Measurements from ENCODE around the gene NAA20.

Gene NAA20

GRCh38 chr20:20005342-20005741 lies 11.8 kb upstream of the NAA20 start:
- no peak for FAIRE-seq
- TF ChIP-seq, protein P1, sequence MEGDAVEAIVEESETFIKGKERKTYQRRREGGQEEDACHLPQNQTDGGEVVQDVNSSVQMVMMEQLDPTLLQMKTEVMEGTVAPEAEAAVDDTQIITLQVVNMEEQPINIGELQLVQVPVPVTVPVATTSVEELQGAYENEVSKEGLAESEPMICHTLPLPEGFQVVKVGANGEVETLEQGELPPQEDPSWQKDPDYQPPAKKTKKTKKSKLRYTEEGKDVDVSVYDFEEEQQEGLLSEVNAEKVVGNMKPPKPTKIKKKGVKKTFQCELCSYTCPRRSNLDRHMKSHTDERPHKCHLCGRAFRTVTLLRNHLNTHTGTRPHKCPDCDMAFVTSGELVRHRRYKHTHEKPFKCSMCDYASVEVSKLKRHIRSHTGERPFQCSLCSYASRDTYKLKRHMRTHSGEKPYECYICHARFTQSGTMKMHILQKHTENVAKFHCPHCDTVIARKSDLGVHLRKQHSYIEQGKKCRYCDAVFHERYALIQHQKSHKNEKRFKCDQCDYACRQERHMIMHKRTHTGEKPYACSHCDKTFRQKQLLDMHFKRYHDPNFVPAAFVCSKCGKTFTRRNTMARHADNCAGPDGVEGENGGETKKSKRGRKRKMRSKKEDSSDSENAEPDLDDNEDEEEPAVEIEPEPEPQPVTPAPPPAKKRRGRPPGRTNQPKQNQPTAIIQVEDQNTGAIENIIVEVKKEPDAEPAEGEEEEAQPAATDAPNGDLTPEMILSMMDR (IDR thresholded peaks at IDR 0.05; ENCODE audit: insufficient read depth, missing control alignments): no peak
- DNase-seq (ENCODE audit: insufficient read length, low spot score): no peak

DNA sequence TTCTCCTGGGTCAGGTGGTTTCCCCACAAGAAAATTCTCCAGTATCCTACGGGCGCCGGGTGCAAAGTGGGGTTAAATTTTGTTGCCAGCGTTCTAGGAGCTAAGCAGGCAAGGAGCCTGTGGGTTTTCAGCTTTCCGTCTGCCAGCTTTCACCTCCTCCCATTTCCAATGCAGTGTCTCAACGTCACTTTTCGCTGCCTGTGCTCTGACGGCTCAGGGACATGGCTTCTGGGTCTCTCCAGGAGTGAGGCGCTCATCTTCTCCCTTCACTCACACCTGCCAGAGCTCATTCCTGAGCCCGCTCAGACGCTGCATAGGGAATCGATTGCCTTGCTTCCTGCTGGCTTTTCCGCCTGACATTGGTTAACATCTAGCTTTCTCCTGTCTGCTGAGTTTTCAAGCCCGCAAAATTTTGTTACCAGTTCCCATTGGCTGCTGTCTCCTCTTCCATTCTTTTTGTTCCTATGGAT lies 7.3 kb upstream of the NAA20 start:
- TF ChIP-seq, protein P1 (IDR thresholded peaks at IDR 0.05; ENCODE audit: insufficient read depth, missing control alignments): no peak
- no peak for FAIRE-seq
- DNase-seq (ENCODE audit: insufficient read length, low spot score): no peak

DNA sequence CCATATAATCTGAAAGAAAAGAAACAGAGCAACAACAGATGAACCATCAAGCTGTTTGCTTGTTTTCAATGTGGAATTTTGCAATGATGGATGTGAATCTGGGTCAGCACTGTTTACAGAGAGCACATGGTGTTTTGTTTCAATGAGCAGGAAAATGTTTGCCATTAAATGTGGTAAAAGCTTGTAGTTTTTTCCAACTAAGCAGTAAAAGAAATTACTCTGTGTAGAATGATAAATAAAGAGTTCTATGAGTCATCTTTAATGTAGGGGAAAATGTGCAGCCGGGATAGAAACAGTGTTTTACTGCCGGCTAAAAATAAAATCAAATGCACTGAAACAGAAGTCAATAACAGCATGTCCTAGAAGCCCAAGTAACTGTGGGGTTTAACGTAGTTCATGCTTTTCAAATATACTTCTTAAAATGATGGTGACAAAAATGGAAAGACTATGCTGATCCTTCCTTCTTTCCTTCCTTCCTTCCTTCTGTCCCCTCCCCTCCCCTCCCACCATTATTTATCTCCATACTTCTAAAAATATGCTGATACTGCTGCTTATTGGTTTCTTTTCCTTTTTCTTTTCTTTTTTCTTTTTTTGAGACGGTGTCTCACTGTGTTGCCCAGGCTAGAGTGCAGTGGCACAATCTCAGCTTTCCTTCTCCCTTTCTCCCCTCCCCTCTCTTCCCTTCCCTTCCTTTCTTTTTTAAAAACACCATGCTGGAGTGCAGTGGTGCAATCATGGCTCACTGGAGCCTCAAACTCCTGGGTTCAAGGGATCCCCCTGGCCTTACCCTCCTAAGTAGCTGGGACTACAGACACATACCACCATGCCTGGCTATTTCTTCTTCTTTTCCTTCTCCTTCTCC lies 6.3 kb upstream of the NAA20 start:
- TF ChIP-seq, protein P1 (IDR thresholded peaks at IDR 0.05; ENCODE audit: insufficient read depth, missing control alignments): no peak
- DNase-seq (ENCODE audit: insufficient read length, low spot score): no peak
- FAIRE-seq: no peak

DNA sequence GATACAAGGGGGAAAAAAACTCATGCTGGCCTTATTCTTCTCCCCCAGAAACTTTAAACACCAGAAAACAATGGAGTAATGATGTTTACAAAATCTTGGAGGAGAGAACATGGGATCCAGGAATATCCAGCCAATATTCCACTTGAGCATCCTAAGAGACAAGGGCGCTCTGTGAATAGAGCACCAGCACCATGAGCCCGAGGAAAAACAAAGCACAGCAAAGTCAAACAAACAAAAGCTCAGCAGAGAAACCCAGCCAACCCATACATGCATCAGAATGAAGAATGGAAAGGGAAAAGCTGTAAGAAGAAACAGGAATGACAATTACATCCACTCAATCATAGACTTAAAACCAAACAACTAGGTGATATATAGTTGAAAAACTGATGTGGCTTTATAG lies 4.6 kb upstream of the NAA20 start:
- TF ChIP-seq, protein P1 (IDR thresholded peaks at IDR 0.05; ENCODE audit: insufficient read depth, missing control alignments): no peak
- DNase-seq (ENCODE audit: insufficient read length, low spot score) (no peak), FAIRE-seq (no peak)

DNA sequence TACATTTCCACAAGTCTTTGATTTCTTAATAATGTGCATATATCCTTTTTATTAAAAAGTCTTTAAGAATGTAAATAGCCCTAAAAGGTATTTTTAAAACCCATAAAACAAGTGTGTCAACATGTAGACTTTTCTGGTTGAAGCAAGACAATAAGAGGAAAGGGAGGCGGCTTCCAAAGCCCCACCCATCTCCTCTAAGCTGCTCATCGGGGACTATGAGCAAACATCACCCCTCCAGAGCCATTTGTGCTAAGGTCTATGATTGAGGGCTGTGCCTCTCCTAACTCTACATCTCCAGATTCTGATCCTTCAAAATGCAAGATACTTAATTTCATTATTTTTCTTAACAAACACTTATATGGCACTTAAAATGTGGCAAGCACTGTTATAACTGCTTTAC lies 2.5 kb upstream of the NAA20 start:
- DNase-seq (ENCODE audit: insufficient read length, low spot score) (no peak), FAIRE-seq (no peak)
- TF ChIP-seq, protein P1 (IDR thresholded peaks at IDR 0.05; ENCODE audit: insufficient read depth, missing control alignments): no peak

DNA sequence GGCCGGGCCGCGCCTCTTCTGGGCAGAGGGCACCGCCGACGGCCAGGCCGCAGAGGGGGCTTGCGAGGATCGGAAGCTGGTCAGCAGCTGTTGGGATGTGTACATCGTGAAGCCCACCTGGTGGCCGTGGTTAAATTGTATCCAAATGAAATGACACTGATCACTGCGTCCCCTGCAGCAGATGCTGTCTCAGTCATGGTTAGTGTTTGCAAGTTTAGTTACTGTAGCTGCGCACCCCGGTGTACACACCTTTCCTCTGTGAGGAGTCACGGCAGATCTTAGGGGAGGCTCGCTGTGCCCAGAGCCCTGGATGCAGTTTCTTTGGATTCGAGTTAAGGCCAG lies 653 bp downstream of the NAA20 start:
- FAIRE-seq: no peak
- TF ChIP-seq, protein P1 (IDR thresholded peaks at IDR 0.05; ENCODE audit: insufficient read depth, missing control alignments): no peak
- DNase-seq (ENCODE audit: insufficient read length, low spot score): no peak

DNA sequence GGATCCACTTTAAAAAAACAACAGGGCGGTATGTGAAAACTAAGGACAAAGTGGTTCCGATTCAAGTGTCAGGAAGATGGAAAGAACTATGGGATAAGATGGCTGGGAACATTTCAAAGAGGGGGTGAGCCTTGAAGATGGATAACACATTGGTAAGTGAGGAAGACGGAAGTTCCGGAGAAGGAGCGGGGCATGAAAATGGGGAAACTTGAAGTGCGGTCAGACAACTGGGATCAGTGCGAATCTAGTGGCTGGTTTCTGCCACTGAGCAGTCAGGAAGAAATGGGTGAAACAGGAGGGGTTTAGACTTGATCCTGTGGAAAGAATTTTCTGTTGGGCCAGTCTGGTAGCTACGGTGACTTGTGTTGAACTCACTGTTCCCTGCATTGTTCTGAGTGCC lies 1.2 kb downstream of the NAA20 start:
- DNase-seq (ENCODE audit: insufficient read length, low spot score) (no peak), FAIRE-seq (no peak)
- TF ChIP-seq, protein P1 (IDR thresholded peaks at IDR 0.05; ENCODE audit: insufficient read depth, missing control alignments): no peak

All from D721Med (cell line).